ENCODE results near the gene LARP4B. TPM values are rescaled to one million over a fixed set of nuclear protein-coding genes. Genes with fewer than 3 reads are reported as not detected.

LARP4B gene
- total RNA-seq, 1 donor from 2014 or later: 64.2 TPM

DNA sequence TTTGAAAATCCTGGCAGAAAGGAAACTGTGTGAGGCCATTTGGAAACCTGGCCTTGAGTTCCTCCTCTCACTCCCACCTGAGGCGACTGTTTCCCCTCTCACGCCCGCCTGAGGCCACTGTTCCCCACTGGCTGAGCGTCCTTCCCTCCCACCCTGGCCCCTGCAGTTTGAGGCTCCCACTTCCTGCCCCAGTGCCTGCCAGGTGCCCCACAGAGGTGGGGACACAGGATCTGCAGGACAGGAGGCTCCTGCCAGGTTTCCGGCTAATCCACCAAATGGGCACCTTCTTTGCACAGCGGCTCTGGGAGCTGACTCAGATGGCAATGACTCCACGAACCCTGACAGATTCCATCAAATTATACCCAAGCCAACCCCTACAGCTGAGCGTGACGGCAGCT is 24.3 kb upstream of the LARP4B start:
- TF ChIP-seq, protein P1, sequence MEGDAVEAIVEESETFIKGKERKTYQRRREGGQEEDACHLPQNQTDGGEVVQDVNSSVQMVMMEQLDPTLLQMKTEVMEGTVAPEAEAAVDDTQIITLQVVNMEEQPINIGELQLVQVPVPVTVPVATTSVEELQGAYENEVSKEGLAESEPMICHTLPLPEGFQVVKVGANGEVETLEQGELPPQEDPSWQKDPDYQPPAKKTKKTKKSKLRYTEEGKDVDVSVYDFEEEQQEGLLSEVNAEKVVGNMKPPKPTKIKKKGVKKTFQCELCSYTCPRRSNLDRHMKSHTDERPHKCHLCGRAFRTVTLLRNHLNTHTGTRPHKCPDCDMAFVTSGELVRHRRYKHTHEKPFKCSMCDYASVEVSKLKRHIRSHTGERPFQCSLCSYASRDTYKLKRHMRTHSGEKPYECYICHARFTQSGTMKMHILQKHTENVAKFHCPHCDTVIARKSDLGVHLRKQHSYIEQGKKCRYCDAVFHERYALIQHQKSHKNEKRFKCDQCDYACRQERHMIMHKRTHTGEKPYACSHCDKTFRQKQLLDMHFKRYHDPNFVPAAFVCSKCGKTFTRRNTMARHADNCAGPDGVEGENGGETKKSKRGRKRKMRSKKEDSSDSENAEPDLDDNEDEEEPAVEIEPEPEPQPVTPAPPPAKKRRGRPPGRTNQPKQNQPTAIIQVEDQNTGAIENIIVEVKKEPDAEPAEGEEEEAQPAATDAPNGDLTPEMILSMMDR (IDR thresholded peaks at IDR 0.05; ENCODE audit: borderline replicate concordance): no peak
- H3K4me3 ChIP-seq: no peak overlapping the region
- intact Hi-C loops (cut with micrococcal nuclease): no loop called here
- DNase-seq: no peak
- no peaks in the 10 kb centered on the region for H3K36me3 ChIP-seq
- H3K27ac ChIP-seq (replicated peaks): no peak overlapping the region
- no peaks in the 10 kb centered on the region for H3K9me3 ChIP-seq (replicated peaks)
- H3K27me3 ChIP-seq (ENCODE audit: low read depth): peaks cover 12% of the 10 kb centered on the region
- H3K4me1 ChIP-seq: no peaks in the 10 kb centered on the region

DNA sequence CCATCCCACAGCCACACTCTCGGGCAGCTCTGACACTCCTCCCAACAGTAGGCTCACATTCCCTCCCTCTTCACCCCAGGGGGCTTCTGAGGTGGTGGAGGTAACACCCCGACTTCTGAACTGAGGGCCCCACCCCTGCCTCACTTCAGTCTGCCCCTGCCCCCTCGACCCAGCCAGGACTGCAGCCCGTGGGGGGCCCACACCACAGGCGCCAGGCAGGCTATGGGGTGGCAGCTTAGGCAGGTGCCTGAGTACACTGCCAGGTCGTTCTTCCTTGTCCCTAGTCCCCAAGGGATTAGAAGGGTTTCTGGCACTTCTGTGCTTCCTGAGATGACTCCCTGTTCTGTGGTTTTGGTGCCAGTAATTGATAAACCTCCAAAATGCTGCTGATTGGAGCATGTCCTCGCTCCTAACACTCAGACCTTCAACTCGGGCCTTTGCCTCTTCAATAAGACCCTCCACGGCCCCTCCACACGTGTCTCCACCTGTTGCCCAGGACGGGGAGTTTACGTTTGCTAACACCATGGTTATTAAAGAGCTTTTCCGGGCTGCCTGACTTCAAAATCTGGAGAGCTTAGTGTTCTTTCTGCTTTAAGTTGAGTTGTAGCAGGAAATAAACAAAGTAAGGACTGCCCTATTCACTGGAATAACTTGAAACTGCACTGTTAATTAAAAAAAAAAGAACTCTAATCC is 23.8 kb upstream of the LARP4B start:
- intact Hi-C loops (cut with micrococcal nuclease): no loop called here
- Histone ChIP-seq H3K9me3 (replicated peaks) (no peaks in the 10 kb centered on the region), H3K4me3 (no peak overlapping the region), H3K36me3 (no peaks in the 10 kb centered on the region), H3K27me3 (ENCODE audit: low read depth) (peaks cover 12% of the 10 kb centered on the region), H3K27ac (replicated peaks) (no peak overlapping the region), H3K4me1 (no peaks in the 10 kb centered on the region)
- no peak for DNase-seq
- TF ChIP-seq, protein P1 (IDR thresholded peaks at IDR 0.05; ENCODE audit: borderline replicate concordance): no peak

DNA sequence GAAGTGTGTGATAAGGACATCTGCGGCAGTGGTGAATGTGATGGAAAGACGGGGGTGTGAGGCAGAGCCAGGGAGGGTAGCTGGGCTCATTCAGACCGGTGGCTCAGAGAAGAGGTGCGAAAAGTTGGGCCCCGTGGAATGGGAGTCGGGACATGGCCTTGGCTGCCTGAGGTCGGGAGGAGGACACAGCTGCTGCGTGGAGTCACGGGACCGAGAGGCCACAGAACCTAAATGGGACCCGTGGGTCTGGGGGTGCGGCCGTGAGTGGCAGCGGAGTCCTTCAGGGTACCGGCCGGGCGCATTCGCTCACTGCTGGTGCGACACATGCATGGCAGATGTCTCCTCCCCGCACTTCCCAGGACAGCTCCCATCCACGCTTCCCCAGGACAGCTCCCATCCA is 22.9 kb upstream of the LARP4B start:
- Histone ChIP-seq H3K4me1 (no peaks in the 10 kb centered on the region), H3K27me3 (ENCODE audit: low read depth) (peaks cover 12% of the 10 kb centered on the region), H3K27ac (replicated peaks) (no peak overlapping the region), H3K36me3 (no peaks in the 10 kb centered on the region), H3K9me3 (replicated peaks) (no peaks in the 10 kb centered on the region), H3K4me3 (no peak overlapping the region)
- intact Hi-C loops (cut with micrococcal nuclease): no loop called here
- no peak for DNase-seq
- TF ChIP-seq, protein P1 (IDR thresholded peaks at IDR 0.05; ENCODE audit: borderline replicate concordance): no peak

DNA sequence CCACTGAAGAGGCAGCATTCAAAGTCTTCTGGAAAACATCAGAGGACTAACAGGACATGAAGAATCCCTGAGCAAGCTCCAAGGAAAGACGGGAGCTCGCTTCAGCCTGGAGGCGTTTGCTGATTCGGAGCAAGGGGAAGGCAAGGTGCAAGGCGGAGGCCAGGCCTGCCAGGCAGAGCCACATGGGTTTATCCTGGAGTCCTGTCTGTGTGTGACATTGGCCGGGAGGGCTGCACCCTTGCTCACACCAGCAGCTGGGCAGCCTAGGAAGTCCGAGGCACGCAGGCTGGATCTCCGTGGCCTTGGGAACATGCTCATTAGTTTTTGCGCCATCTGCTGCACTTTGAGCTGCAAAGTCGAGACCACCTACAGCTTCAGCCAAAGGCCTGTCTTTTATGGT is 22.3 kb upstream of the LARP4B start:
- H3K4me1 ChIP-seq: no peaks in the 10 kb centered on the region
- DNase-seq: no peak
- no peaks in the 10 kb centered on the region for H3K9me3 ChIP-seq (replicated peaks)
- no peaks in the 10 kb centered on the region for H3K36me3 ChIP-seq
- TF ChIP-seq, protein P1 (IDR thresholded peaks at IDR 0.05; ENCODE audit: borderline replicate concordance): no peak
- H3K27ac ChIP-seq (replicated peaks): no peak overlapping the region
- intact Hi-C loops (cut with micrococcal nuclease): no loop called here
- no peak overlapping the region for H3K4me3 ChIP-seq
- H3K27me3 ChIP-seq (ENCODE audit: low read depth): peaks cover 9% of the 10 kb centered on the region

DNA sequence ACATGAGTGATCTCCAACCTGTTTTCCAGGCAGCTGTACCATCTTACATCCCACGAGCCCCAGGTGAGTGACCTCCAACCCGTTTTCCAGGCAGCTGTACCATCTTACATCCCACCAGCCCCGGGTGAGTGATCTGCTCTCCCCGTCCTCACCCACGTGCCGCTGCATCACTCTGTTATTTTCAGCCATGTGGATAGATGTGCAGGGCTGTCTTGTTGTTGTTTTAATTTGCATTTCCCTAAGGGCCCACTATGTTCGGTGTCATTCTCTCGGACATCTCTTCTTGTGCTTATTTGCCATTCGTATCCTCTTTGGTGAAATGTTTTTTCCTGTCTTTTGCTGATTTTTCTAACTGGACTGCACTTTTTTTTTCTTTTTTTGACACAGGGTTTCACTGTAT is 17.9 kb upstream of the LARP4B start:
- H3K4me3 ChIP-seq: no peak overlapping the region
- no peak for DNase-seq
- H3K36me3 ChIP-seq: no peaks in the 10 kb centered on the region
- no peak overlapping the region for H3K27ac ChIP-seq (replicated peaks)
- H3K9me3 ChIP-seq (replicated peaks): no peaks in the 10 kb centered on the region
- TF ChIP-seq, protein P1 (IDR thresholded peaks at IDR 0.05; ENCODE audit: borderline replicate concordance): no peak
- peaks cover 7% of the 10 kb centered on the region for H3K27me3 ChIP-seq (ENCODE audit: low read depth)
- H3K4me1 ChIP-seq: no peaks in the 10 kb centered on the region
- intact Hi-C loops (cut with micrococcal nuclease): no loop called here
